Stromal cell of bone marrow (primary cell): ENCODE results near the gene HUS1.
"Not testable (repeated sequence)": the region's sequence is repeated elsewhere in the genome, so short reads cannot be mapped to it uniquely, and the experiment has no call there.

ENCODE experiments used
- DNase-seq: peaks from one replicate; pipeline ENCODE4 v3.0.0-alpha.2; 2012; ENCODE audit warnings: low read depth

Gene HUS1

DNA sequence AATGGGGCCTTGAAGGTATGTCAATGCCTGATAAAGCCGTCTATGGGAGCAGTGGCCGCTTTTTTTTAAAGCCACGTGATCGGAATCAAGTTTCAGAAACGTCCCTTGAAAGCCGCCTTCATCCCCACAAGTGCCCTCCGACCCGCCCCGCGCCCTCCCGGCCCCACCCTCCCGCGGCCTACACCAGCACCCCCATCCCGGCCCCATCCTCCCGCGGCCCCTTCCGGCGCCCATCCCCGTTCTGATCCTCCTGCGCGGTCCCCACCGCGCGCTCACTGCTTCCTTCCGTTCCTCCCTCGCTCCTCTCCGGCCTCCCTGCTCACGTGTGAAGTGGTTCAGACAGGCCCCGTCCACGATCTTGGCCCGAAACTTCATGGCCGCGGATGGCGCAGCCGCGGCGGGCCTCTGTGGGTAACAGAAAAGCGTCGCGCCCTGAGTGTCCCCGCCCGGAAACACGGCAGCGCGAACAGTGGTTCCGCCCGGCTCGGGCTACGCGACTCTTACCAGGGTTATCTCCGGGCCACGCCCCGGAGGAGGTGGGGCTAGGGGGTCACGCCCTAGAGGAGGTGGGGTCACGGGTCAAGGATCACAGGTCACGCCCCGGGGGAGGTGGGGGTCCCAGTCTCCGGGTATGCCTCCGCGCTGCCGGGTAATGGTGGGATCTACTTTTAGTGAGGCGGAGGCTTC lies at the start of gene HUS1:
Gene HUS1 (minus strand): TSS at position 471 of the 687 bp plus-strand sequence. CDS start 96 bp downstream, at position 375.
- DNase-seq, result peak; percentile 75

GRCh38 chr7:48028938-48029337 lies 49.5 kb upstream of the HUS1 start, which contains the start of gene SUN3:
SUN3 (minus strand) TSS chr7:48029107; CDS start chr7:48028938, 169 bp downstream.
- DNase-seq, result no peak

- no peak for DNase-seq
These were observed 46.2 kb upstream of the HUS1 start for GRCh38 chr7:48025624-48026023.

- no peak for DNase-seq
These were observed 38.3 kb upstream of the HUS1 start for GRCh38 chr7:48017674-48018073.

DNA sequence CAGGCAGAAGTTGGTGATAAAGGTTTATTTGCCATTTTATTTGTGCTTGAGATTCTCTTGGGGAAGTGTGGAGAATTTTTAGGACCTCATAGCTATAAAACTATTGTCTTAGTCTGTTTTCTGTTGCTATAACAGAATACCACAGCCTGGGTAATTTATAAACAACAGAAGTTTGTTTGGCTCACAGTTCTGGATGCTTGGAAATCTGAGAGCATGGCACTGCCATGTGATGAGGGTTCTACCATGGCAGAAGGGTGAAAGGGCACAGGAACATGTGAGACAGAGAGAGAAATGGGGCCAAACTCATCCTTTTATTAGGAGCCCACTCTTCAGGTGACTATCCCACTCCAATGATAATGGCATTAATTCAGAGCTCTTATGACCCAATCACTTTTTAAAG lies 37.2 kb upstream of the HUS1 start:
- no peak for DNase-seq

DNA sequence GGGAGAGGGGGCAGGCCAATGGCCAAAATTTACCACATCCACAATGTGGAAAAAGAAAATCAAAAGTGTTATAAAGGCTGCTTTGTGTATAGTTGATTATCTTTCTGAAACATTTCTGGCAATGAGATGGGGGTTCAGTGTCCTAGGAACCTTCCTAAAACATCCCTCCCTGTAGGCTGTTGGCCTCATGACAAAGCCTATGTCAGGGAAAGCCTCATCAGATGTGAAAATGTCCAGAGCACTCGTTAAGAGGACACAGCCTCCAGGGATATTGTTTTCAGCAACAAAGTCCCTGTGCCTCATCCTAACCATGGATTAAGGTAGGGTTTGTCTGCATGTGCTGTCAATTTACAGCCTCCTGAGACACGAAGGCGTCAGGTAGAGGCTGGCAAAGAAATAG lies 32.5 kb upstream of the HUS1 start:
- no peak for DNase-seq

GRCh38 chr7:48011323-48011722 lies 31.9 kb upstream of the HUS1 start:
- no peak for DNase-seq

- DNase-seq, result no peak
These were observed 30.5 kb upstream of the HUS1 start for GRCh38 chr7:48009954-48010353.

DNA sequence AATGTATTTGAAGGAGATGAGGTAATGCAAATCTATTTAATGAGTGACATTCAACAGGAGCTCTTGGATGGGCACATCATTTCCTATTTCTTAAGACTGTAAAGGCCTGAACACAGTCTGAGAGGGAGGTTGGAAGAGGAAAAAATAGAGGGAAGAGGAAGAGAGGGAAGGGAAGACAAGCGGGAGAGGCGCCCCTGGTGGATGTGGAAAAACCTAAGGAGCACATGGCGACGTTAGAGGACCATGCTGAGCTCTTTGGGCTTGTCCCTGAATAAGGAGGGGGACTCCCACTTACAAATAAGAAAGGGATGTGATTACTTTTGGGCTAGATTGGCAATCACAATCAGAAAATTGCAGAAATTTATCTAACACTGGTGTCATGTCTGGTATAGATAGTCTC lies 29.8 kb upstream of the HUS1 start:
- DNase-seq, result no peak

GRCh38 chr7:48006866-48007265 lies 27.5 kb upstream of the HUS1 start:
- no peak for DNase-seq

DNA sequence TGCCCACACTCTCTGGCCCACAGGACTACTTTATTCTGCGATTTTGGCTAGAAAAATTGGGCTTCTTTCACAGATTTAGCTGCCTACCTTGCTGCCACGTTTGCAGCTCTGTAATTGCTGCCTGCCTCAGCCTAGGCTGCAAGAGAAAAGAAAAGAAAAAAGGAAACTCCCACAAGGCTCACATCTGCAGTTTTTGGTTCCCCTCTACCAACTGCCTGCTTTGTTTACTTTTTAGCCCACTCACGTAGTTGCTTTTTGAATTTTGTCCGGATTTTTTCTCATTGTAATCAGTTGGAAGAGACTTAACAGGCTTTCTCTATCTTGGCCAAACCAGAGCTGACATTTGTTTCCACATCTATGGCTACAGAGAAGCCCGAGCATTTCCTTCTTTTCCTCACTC lies 25.2 kb upstream of the HUS1 start:
- no peak for DNase-seq

DNA sequence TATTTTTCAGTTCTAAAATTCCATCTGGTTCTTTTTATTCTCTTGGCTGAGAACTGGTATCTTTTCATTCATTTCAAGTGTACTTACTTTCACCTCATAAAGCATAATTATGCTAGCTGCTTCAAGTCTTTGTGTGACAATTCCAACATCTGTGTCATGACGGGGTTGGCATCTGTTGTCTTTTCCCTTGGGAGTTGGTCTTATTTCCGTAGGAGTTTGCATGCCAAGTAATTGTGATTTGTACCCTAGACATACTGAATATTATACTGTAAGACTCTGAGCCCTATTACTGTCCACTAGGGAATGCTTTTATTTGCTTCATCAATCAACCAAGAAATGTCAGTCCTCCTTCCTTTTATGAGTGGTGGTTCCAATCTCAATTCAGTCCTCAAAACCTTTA lies 24.6 kb upstream of the HUS1 start:
- DNase-seq, result no peak

- DNase-seq, result not testable (repeated sequence)
These were observed 20.7 kb upstream of the HUS1 start for GRCh38 chr7:48000164-48000563.

GRCh38 chr7:47999413-47999812 lies 20.0 kb upstream of the HUS1 start:
- no peak for DNase-seq

- DNase-seq, result no peak
These were observed 13.0 kb upstream of the HUS1 start for GRCh38 chr7:47992446-47992845.

GRCh38 chr7:47991741-47992311 lies 12.4 kb upstream of the HUS1 start:
- DNase-seq, result peak; percentile 49

DNA sequence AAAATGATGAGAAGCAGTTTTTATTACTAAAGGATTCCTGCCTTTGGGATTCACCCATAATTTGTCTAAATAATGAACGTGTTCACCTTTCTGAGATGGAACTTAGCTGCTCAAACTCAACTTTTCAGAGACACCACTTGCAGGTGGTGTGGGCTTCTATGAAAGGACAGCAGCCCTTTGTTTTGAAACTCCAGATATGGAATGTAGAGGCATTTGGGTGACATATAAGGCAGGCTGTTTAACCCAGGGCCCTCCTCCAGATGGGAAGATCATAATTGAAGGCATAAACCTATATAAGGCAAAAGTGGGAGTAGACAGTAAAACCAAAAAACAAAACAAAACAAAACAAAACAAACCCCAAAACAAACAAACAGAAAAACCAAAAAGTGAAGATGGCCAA lies 11.9 kb upstream of the HUS1 start:
- DNase-seq, result no peak

DNA sequence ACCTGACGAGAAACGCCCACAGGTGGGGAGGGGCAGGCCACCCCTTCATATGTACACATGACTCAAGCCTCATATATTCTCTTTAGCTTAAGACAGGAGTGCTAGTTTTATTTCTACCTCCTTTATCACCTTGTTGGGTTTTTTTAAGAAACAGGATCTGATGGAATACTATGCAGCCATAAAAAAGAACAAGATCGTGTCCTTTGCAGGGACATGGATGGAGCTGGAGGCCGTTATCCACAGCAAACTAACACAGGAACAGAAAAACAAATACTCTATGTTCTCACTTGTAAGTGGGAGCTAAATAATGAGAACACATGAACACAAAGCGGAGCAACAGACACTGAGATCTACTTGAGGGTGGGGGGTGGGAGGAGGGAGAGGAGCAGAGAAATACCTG lies 11.2 kb upstream of the HUS1 start:
- no peak for DNase-seq

DNA sequence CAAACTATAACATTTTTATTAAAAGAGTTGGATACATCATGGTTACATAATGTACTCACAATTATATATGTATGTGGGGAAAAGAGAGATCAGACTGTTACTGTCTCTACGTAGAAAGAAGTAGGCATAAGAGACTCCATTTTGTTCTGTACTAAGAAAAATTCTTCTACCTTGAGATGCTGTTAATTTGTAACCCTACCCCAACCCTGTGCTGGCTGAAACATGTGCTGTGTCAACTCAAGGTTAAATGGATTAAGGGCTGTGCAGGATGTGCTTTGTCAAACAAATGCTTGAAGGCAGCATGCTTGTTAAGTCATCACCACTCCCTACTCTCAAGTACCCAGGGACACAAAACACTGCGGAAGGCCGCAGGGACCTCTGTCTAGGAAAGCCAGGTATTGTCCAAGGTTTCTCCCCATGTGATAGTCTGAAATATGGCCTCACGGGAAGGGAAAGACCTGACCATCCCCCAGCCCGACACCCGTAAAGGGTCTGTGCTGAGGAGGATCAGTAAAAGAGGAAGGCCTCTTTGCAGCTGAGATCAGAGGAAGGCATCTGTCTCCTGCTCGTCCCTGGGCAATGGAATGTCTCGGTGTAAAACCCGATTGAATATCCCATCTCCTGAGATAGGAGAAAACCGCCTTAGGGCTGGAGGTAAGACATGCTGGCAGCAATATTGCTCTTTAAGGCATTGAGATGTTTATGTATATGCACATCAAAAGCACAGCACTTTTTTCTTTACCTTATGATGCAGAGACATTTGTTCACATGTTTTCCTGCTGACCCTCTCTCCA lies 10.4 kb upstream of the HUS1 start:
- DNase-seq, result not testable (repeated sequence)

DNA sequence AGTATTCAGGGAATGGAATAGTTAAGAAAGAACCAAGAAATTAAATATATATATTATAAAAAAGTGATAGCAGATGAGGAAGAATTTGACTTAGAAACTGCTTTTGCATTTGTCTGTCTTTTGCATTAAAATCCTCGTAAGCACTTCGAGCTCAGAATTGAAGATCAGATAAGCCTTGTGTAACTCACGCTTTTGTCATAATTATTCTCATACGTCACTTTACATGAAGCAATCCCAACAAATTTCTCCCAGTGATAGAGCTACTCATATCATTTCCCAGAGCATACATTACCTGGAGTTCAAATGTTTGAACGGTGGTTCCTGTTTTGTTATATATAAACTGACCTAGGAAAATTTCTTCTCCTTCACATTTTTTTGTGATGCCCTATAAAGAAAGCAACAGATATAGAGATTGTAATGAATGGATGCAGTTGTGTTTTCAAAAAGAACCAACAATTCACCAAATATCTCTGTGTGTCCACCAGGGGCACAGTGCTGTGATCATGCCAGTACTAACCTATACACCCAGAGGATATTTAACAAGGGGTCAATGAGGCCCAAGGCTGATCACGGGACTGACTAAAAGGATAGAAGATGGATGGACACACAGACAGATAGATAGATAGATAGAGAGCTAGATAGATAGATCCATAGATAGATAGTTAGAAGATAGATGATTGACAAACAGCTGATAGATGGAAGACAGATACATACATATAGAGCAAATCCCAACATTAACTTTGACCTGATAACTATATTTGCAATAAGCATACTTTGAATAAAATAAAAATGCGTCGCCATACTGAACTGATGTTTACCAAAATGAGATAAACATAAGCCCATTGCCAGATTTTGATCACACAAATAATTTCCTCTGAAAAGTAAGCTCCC lies 9.3 kb upstream of the HUS1 start:
- no peak for DNase-seq

DNA sequence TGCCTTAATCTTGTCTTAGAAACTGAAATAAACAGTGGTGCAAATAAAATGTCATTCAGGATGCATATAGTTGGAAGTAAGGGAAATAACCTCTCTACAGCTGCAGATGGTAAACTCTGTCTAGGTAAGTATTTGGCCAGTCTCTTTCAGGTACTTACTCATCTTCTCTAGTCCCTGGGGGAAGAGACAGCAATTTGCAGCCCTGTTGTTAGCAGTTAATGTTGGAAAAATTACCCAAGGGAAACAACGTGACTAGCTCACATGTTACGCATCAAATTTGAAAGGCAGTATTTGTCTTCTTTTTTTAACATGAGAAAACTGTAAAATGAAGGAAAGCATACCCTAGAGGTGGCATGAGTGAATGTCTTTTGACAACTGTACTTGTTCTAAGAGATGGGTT lies 3.2 kb upstream of the HUS1 start:
- no peak for DNase-seq

DNA sequence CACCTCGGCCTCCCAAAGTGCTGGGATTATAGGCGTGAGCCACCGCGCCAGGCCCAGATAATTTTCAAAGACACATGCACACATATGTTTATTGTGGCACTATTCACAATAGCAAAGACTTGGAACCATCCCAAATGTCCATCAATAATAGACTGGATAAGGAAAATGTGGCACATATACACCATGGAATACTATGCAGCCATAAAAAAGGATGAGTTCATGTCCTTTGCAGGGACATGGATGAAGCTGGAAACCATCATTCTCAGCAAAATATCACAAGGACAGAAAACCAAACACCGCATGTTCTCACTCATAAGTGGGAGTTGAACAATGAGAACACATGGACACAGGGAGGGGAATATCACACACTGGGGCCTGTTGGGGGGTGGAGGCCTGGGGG lies 1.2 kb upstream of the HUS1 start:
- not testable (repeated sequence) for DNase-seq
